DMS114 treated with DMSO at 0.1 percent for 48 hours (cell line): ENCODE measurements around the gene RBM33.

Experiments
- DNase-seq: peaks from one replicate; lab custom pipeline; 2025; ENCODE audit not compliant: unreplicated experiment; lab: John Stamatoyannopoulos, UW

RBM33 gene

DNA sequence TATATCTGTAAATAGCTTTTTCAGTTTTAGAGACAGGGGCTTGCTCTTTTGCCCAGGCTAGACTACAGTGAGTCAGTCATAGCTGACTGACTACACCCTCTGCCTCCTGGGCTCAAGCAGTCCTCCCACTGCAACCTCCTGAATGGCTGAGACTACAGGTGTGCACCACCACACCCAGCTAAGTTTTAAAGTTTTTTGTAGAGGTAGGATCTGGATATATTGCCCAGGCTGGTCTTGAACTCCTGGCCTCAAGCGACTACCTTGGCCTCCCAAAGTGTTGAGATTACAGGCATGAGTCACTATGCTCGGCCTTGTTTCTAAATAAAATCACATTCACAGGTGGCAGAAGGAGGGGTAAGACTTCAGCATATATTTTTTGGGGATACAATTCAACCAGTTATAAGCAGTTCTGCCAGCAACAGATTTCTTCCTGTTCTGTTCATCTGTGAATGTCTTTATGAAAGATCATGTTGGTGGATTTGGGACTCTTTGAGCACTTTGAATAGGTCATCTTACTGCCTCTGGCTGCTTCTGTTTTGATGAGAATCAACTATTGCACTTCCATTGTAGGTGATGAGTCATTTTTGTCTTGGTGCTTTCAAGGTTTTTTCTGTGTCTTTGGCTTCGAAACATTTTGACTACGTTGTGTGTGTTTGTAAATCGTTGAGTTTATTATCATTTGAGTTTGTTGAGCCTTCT lies 15.7 kb downstream of the RBM33 start:
- DNase-seq = no peak

DNA sequence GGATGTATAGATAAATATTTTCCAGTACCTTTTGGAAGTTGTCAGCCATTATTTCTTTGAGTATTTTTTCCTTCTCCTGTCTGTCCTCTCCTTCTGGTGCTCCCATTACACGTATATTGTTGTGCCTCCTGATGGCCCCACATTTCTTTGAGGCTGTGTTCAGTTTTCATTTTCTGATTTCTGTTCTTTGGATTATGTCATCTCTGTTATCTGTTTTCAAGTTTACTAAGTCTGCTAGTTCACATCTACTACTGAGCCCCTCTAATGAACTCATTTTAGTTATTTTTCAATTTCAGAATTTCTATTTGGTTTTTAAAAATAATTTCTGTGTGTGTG lies 16.3 kb downstream of the RBM33 start:
- DNase-seq = no peak

DNA sequence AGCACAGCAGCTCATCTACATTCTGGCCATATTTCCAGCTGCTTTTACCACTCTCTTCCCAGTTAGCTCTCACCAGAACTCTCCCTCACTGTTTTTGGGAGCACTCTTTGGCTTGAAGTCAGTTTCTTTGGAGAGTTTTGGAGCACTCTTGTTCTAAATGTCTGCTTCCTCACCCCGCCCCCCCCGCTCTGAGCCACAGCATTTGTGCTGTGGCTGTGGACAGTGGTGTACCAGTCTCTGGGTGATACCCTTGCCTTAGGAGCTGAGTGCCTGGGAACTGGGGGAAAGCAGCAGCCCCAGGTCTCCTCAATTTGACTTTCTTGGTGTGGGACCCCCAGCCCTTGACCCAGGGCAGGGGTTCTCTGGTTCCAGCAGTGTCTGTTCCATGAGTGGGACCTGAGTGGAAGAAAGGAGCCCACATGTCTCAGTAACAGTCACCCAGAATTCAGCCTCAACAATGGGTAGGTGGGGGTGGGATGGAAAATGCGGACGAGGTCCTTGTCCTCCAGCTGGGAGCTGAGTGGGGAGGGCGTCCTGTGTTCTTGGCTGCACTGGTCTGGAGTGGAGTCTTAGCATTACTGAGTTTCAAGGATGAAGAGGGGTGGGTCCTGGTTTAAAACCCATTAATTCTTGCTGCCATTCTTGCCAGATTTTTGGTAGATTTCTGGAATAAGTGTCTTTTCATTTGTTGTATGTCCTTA lies 18.0 kb downstream of the RBM33 start:
- DNase-seq = no peak

DNA sequence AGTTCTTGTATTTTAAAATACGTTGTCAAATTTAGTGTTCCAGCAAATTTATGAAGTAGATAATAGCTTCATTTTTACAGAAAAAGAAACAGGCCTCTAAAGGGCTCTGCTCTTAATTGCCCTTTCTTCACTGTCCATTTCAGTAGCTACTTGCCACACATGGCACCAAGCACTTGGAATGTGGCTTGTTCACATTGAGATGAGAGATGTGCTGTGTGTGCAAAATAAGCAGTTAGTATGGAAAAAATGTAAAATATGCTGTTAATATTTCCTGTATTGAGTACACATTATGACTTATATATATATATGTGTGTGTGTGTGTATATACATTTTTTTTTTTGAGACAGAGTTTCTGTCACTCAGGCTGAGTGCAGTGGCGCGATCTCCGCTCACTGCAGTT lies 19.5 kb downstream of the RBM33 start:
- DNase-seq = no peak

DNA sequence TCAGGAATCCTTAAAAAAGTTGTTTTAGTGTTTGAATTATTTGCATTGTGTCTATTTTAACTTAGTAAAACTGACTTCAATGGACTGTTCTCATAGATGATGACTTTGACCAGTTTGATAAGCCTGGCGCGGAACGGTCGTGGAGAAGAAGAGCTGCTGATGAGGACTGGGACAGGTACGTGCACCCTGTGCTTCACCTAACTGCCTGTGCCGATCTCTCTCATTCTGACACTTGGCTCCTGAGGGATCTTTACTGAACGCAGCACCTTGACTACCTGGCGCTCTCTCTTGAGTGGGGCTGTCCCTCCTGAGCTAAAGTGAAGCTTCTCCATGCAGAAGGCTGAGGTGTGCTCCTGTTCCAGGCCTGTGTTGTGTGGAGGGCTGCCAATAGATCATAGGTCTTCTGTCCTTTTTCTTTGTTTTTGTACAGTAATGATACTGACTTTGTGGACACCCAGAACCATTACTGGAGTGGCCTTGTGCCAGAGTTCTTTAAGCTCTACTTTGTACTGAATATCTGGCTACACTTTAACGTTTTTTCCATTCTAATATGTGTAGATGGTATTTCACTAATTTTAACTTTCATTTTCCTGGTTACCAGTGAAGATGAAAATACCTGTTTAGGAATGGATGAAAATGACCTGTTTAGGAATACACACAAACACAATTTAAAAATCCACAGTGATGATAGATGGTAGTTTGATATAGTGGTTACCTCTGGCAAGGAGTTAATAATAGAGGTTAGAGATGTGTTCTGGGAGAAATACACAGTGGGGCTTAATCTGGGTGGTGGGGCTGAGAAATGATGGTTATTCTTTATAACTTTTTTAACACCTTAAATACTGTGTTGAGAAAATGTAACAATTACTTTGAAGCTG lies 20.9 kb downstream of the RBM33 start:
- DNase-seq = no peak

DNA sequence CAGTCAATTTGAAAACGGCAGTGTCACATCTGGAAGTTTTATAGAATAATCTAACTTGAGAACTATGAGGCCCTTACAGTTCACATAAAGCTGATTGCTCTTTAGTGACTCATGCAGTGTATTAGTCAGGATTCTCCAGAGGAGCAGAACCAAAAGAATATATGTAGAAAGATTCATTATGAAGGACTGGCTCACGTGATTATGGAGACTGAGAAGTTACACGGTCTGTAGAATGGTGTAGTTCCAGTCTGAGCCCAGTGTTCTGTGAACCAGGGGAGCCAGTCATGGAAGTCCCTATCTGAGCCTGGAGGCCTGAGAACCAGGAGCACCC lies 21.5 kb downstream of the RBM33 start:
- DNase-seq = no peak

DNA sequence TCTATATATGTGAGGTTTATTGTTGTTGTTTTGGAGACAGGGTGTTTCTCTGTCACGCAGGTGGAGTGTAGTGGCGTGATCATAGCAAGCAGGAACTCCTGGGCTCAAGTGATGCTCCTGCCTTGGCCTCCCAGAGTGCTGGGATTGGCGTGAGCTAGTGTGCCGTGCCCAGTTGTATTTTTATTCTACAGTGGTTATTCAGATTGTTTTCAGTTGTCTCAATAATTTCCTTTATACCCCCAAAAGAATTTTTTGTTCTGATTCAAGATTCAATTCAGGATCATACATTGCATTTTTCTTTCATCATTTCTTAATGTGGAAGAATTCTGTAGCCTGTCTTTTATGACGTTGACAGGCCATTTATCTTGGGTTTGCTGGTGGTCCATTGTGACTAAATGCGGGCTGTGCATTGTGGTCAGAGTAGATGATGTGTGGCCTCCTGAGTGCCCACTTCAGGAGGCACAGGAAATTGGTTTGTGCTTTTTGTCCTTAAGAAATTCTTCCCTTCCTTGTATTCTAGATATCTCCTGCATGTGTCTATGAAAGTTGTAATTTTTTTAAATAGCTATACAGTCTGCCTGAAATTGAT lies 22.9 kb downstream of the RBM33 start:
- DNase-seq = no peak

DNA sequence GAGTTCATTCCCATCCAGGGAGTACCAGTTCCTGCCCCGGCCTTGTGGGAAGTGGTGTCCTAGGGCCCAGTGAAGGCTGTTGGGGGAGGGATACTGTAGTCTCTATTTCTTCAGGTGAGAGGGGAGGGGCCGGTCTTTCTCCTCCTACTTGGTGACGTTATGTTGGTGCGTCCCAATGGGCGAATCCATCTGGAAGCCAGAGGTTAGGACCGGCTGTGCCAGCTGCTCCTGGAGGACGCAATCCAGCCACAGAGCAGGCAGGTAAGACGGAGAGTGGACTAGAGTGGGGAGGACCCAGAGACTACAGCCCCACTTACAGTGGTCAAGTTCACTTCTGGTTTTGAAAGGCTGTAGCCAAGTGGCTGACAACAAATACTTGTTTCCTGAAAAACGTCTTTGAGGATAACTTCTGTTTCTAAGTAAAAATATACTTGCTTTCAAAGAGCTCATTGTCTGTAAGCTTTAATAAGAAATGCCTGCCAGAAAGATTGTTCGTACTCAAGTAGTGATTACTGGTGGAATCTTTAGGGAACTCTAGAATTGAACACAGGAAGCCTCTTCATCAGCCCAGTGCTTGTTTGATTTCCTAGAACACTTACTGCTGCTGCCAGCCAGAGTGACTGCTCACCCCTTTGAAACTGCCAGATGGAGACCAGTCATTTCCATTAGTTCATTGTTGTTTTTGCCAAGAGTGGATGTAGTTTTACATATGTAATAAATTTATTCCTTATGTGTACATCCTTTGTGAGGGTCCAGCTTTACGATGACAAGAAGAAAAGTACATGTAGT lies 25.4 kb downstream of the RBM33 start:
- no peak for DNase-seq

DNA sequence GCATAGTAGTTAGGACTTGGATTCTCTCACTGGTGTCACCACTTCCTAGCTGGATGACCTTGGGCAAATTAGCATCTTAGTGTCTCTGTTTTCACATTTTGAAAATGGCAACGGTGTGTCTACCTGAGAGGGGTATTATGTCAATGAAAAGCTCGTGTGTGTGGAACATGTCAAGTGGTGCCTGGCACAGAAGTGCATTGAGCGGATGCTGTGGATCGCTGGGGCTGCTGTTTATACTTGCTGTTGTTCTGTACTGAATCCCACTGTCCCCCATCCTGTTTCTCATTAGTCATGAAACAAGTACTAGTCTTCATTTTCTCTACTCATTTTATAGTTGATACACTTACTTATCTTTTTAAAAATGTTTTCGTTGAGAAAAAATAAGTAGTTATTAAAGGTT lies 26.1 kb downstream of the RBM33 start:
- DNase-seq = no peak

DNA sequence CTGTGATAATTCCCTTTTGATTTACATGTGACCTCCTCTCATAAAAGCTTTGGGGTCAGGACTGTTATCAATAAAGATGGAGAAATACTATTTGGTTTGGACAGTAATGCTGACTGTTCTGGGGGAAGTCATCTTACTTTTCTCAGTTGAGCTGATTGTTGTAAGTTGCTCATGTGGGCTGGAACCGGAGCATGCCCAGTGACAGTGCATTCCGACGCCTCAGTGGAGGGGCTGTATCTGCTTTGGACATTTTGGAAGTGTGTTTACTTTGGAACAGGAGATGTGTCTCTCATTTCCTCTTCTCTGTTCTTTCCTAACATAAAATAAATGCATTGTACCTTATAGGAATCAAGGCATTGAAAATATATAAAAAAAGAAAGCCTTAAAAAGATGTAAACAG lies 30.1 kb downstream of the RBM33 start:
- DNase-seq = no peak

DNA sequence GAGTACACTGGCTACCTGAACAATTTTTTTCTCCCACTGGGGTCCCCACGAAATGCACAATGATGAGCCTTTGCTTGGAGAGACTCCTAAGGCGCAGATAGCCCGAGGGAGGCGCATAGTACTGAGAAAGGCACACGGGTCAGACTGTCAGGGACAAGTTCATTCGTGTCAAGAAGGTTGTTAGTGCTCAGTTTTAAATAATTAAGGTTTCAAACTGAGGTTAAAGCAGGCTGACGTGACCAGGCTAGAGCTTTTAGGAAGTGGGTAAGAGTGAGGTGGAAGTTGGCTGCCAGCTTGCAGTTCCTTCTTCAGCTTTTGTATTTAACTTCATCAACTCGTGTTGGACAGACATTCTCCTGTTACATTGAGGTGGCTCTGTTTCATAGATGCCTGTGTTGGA lies 31.6 kb downstream of the RBM33 start:
- DNase-seq = no peak

DNA sequence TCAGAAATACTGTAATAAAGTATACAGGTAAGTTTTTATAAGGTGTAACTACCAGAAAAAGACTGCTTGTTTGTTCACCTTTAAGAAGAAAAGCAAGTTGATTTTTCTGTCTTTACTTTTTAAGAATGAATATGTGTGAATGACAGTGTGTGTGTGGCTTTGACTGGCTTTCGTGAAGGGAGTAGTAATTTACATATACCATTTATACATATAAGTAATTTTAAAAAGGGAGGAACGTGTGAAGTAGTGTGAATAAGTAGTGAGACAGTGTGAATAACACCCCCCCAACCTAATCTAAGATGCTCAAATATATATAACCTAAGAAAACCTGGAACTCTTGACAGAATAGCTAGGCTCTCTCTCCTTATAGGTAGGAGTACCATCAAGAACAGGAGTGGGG lies 33.2 kb downstream of the RBM33 start:
- DNase-seq = no peak

DNA sequence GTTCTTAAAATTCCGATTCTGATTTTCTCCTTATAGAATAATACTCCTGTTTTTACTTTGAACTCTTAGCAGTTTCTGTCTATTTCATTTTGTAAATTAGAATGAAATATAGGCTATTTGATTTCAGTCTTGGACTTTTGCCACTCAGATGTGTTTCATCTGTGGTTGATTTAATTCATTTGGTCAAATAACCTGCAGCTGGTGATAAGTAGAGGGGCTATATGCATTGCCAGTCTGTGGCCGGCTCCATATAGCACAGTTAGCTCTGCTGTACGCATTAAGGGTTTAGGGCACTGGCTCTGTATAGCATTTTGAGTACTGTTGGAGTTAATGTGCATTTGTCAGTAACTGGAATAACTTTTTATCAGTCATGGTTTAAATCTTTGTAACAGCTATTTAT lies 35.7 kb downstream of the RBM33 start:
- DNase-seq = no peak

DNA sequence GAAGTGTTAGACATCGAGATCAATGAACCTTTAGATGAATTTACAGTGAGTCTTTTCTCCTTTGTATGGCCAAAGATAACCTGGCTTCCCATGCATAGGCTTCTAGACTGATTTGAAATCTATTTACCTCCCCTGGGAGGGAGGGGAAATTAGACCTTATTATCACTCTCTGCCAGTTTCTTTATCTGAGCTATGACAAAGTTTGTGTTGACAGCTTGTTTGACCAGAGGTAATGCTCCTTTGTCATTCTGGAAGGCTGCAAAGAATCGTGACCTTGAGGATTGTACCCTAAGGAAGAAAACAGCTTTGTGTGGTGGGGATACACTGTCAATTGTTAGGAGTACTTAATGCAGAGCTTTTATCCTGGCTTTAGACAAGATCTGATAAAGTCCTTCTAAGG lies 36.4 kb downstream of the RBM33 start:
- DNase-seq = no peak

DNA sequence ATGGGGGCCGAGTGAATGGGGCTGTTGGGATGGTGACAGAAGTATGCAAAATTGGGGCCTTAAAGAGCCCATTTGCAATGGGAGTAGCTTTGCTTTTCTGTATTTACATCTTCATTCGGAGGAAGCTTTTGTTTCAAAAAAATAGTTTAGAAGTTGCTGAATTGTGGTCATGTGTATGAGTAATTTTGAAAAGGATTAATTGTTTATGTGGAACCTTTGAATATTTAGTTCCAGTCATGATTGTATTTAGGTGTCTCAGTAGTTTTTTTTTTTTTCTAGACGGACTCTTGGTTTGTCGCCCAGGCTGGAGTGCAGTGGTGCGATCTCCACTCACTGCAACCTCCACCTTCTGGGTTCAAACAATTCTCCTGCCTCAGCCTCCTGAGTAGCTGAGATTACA lies 37.2 kb downstream of the RBM33 start:
- no peak for DNase-seq

DNA sequence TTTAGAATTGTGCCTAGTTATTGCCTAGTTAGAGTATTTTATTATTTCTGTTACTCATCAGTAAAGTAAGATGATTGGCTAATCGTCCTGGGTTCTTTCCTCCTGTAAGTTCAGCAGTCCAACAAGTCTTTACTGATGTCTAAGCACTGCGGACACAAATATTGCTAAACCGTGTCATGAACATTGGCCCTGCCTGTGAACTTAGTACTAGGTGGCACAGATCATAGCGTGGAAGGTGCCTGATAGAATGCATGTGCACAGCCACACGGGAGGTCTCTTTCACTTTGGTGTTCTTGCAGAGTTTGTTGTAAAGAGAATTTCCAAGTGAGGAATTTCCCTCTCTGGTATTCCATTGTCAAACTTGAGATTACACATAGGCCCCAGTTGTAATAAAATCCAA lies 38.0 kb downstream of the RBM33 start:
- no peak for DNase-seq

DNA sequence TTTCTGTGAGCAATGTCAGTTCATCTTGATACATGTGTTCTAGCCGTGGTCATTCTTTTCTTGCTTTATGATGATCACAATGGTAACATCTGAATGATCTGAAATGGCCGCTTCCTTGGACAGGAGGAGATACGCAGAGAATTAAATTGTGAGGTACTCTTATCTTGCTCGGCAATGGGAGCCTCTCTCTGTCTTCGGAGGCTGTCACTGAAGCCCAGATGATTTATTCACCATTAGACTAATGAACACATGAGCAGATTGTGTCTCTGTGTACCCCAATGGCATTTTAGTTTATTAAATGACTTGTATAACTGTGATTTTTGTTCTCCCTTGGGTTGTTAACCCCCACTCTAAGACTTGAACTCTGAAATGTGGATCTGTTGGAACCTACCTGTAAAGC lies 38.6 kb downstream of the RBM33 start:
- no peak for DNase-seq

DNA sequence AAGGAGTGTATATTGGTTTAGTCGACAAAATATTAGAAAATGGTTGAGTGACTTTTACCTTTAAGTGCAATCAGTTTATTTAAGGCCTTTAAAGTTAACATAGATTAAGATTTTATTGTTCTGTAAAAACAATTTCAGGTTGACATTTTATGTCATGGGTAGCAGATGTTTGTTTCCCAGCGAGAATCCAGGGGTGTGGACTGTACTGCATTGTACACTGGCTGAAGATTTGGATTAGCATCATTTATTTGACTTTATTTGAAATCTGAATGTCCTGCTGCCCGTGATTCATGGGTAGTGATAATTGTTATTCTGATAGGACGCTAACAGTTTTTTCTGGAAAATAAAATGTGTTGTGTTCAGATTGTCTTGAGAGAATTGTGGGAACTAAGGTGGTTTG lies 39.3 kb downstream of the RBM33 start:
- DNase-seq = no peak

DNA sequence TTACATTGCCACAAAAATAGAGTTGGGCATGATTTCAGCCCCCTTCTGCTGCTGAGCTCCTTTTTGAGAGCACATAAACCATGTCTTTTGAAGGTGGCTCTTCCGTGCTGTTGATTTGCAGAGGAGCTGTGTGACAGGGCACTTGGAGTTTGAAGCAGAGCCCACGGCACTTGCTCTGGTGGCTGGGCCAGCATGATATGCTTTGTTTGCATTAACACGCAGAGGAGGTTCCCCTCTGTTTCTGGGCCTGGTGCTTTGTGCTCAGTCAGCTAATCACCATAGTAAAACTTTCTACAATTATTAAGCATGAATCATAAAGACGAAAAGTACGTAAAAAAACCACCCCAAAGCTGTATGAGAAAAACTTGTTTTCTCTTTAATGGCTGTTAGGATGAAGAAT lies 40.1 kb downstream of the RBM33 start:
- DNase-seq = no peak

DNA sequence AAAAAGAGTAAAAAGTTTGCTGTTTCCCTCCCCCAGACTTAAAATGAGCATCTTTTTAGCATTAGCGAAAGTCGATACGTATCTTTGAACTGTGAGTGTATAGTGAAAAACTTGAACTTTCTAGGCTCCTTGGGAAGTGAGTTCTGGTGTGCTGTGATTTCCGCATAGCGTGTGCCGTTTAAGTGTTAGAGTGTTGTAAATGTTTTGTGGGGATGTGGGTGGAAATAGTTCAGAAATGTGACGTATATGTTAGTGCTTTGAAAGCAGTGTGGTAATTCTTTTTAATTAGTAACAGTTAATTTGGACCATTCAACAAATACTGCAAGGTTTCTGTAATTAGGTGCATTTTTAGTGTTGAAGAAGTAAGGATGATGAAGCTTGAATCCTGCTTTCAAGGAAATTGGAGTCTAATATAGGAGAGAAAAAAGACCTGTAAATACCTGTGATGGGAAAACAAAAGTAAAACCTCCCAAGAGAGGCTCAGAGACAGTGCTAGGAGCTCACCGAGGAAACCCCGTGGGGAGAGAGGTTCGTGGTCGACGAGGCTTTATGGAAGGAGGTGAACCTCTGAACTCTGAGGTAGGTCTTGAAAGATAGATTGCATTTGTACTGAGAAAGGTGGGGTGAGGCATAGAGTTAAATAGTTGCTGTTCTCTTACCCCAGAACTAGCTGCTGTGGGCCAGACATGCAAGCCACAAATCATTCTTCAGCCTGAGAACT lies 40.8 kb downstream of the RBM33 start:
- DNase-seq = no peak

DNA sequence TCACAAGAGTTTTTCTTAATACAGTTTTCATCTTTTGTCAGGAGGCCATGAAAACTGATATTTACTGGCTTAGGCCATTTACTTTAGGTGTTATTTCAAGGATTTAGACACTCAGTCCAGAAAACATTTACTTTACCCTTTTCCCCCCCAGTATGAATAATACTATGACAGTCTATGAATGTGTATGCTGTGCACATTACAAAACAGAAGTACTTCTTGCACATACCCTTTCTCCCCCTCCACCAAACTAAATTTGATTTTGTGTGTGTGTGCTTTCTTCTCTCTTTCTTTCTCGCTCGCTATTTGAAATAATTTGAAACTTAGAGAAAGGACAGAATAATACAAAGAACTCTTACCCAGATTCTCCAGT lies 41.3 kb downstream of the RBM33 start:
- no peak for DNase-seq
